Kidney tubule cell (primary cell): Measurements from ENCODE around the gene NES.

Source experiments
- DNase-seq: peaks from one replicate; pipeline ENCODE4 v3.0.0-alpha.2; 2018; ENCODE audit warnings: low spot score

The NES gene

DNA sequence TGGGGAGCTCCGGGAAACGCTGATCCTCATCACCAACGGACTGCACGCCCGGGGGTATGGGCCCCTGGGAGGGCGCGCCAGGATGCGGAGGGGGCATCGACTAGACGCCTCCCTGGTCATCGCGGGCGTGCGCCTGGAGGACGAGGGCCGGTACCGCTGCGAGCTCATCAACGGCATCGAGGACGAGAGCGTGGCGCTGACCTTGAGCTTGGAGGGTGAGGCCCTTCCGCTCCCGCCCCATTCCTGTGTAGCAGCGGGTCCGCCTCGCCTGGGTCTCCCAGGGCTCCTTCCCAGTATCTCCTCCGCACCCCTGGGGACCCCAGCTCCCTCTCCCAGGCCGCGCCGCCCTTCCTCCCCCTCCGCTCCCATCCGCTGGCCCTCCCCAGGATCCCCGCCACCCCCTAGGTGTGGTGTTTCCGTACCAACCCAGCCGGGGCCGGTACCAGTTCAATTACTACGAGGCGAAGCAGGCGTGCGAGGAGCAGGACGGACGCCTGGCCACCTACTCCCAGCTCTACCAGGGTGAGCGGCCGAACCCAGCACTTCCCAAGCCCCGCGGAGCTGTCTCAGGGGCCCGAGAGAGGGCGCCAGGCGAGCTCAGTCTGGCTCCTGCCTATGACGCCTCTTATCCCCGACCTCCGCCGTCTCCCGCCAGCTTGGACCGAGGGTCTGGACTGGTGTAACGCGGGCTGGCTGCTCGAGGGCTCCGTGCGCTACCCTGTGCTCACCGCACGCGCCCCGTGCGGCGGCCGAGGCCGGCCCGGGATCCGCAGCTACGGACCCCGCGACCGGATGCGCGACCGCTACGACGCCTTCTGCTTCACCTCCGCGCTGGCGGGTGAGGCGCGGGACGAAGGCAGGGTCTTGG, 53.0 kb downstream of the NES start:
- peak; percentile 56 for DNase-seq

- no peak for DNase-seq
Measured at GRCh38 chr1:156622581-156623297, 54.5 kb downstream of the NES start.

GRCh38 chr1:156619582-156619955, 57.6 kb downstream of the NES start:
- no peak for DNase-seq

GRCh38 chr1:156618853-156619581, 58.2 kb downstream of the NES start, which contains the start of gene HAPLN2:
Gene HAPLN2 (plus strand): TSS chr1:156619415. CDS start chr1:156623491, 4,076 bp downstream.
- no peak for DNase-seq
